ENCODE measurements around the gene COMT. TPM values are rescaled to one million over a fixed set of nuclear protein-coding genes. Genes with fewer than 3 reads are reported as not detected.

COMT gene
- total and polyA plus RNA-seq, 10 donors = 63.5 to 216 (median 99.3) TPM

GRCh38 chr22:19951346-19951745 is 9.8 kb downstream of the COMT start:
- intact Hi-C loops (cut with DNase I; ENCODE audit: low total_unique reads) = no loop called here

GRCh38 chr22:19955241-19956128 is 13.9 kb downstream of the COMT start:
- peaks cover 0 to 20% (median 0%) of the 10 kb centered on the region in 6 donors for H3K36me3 ChIP-seq
- peaks cover 2 to 57% (median 23%) of the 10 kb centered on the region in 6 donors for H3K4me1 ChIP-seq
- WGBS, 5 donors = 54 to 62% (median 61%) methylated on average over 15 to 19 of the region's 19 CpGs
- H3K27me3 ChIP-seq (replicated peaks in 1 of 7) = no peaks in the 10 kb centered on the region
- H3K27ac ChIP-seq = peak overlapping the region in 5 of 8 donors; percentile 32 to 76 (median 51)
- intact Hi-C loops (cut with DNase I; ENCODE audit: low total_unique reads) = no loop called here
- peak; percentile 42 to 55 (median 50) for TF ChIP-seq POLR2AphosphoS5 (IDR thresholded peaks at IDR 0.05)
- no peak for TF ChIP-seq CTCF (IDR thresholded peaks at IDR 0.05 in 8 of 11, conservative IDR thresholded peaks at IDR 0.05 in 3 of 11)
- H3K9me3 ChIP-seq = no peaks in the 10 kb centered on the region
- H3K4me3 ChIP-seq = no peak overlapping the region
- no peak for DNase-seq

More at GRCh38 chr22:19951346-19951745, 9.8 kb downstream of the COMT start:
- no peak overlapping the region for H3K27ac ChIP-seq
- TF ChIP-seq POLR2AphosphoS5 (IDR thresholded peaks at IDR 0.05) = no peak
- no peak for TF ChIP-seq CTCF (IDR thresholded peaks at IDR 0.05 in 8 of 11, conservative IDR thresholded peaks at IDR 0.05 in 3 of 11)
- TF ChIP-seq POLR2A (IDR thresholded peaks at IDR 0.05) = no peak
- H3K36me3 ChIP-seq = peaks cover 0 to 22% (median 0%) of the 10 kb centered on the region in 6 donors
- H3K27me3 ChIP-seq (replicated peaks in 1 of 7) = no peaks in the 10 kb centered on the region
- DNase-seq = no peak
- peaks cover 0 to 68% (median 27%) of the 10 kb centered on the region in 6 donors for H3K4me1 ChIP-seq
- H3K4me3 ChIP-seq = no peak overlapping the region
- no peaks in the 10 kb centered on the region for H3K9me3 ChIP-seq
- WGBS, 5 donors = 86 to 94% (median 89%) methylated on average over 13 of the region's 13 CpGs

- H3K27me3 ChIP-seq (replicated peaks in 1 of 7) = no peaks in the 10 kb centered on the region
- no peaks in the 10 kb centered on the region for H3K9me3 ChIP-seq
- WGBS, 5 donors = 92 to 97% (median 95%) methylated on average over 8 to 9 of the region's 9 CpGs
- peaks cover 0 to 19% (median 1%) of the 10 kb centered on the region in 6 donors for H3K36me3 ChIP-seq
- no peak overlapping the region for H3K27ac ChIP-seq
- intact Hi-C loops (cut with DNase I; ENCODE audit: low total_unique reads) = no loop called here
- H3K4me1 ChIP-seq = peaks cover 2 to 76% (median 26%) of the 10 kb centered on the region in 6 donors
- peak; percentile 66 for DNase-seq
- no peak for TF ChIP-seq CTCF (IDR thresholded peaks at IDR 0.05 in 8 of 11, conservative IDR thresholded peaks at IDR 0.05 in 3 of 11)
- TF ChIP-seq POLR2AphosphoS5 (IDR thresholded peaks at IDR 0.05) = peak; percentile 21 to 67 (median 44)
- no peak overlapping the region for H3K4me3 ChIP-seq
These were observed 15.9 kb downstream of the COMT start for GRCh38 chr22:19957445-19957844.
